HUDEP-2 (cell line): ENCODE measurements around the gene MITF.

ENCODE experiments used
- DNase-seq, 76 experiments: peaks; one replicate each; lab custom pipeline; 2025; ENCODE audit not compliant: unreplicated experiment in 76 of 76; lab: John Stamatoyannopoulos, UW

The MITF gene

GRCh38 chr3:69753179-69753775, 14.0 kb downstream of the MITF start:
- no peak for DNase-seq

- DNase-seq = no peak
Observed at GRCh38 chr3:69755795-69756194, 16.5 kb downstream of the MITF start.

GRCh38 chr3:69761896-69762767, 22.9 kb downstream of the MITF start:
- DNase-seq = peak in 1 of 76 experiments; percentile 16

- no peak for DNase-seq
Observed at GRCh38 chr3:69762768-69763229, 23.5 kb downstream of the MITF start.

- no peak for DNase-seq
Observed at GRCh38 chr3:69763458-69763857, 24.2 kb downstream of the MITF start.

- DNase-seq = no peak
Observed at GRCh38 chr3:69764121-69764741, 25.0 kb downstream of the MITF start.

- no peak for DNase-seq
Observed at GRCh38 chr3:69764861-69765260, 25.6 kb downstream of the MITF start.

GRCh38 chr3:69766638-69767037, 27.4 kb downstream of the MITF start:
- DNase-seq = no peak

GRCh38 chr3:69767571-69767970, 28.3 kb downstream of the MITF start:
- DNase-seq = no peak

- no peak for DNase-seq
Observed at GRCh38 chr3:69768438-69768837, 29.2 kb downstream of the MITF start.

GRCh38 chr3:69770219-69770618, 31.0 kb downstream of the MITF start:
- DNase-seq = no peak

GRCh38 chr3:69770976-69771634, 31.8 kb downstream of the MITF start:
- no peak for DNase-seq

GRCh38 chr3:69772152-69772867, 33.0 kb downstream of the MITF start:
- DNase-seq = no peak

- peak in 12 of 76 experiments; percentile 3 to 38 (median 12) for DNase-seq
Observed at GRCh38 chr3:69774029-69774428, 34.8 kb downstream of the MITF start.

- no peak for DNase-seq
Observed at GRCh38 chr3:69775751-69776150, 36.5 kb downstream of the MITF start.

- DNase-seq = peak in 9 of 76 experiments; percentile 2 to 37 (median 5)
Observed at GRCh38 chr3:69776289-69776688, 37.0 kb downstream of the MITF start.

GRCh38 chr3:69776920-69777581, 37.8 kb downstream of the MITF start:
- DNase-seq = no peak

GRCh38 chr3:69777582-69777967, 38.3 kb downstream of the MITF start:
- DNase-seq = no peak

- DNase-seq = no peak
Observed at GRCh38 chr3:69781593-69781992, 42.3 kb downstream of the MITF start.

- peak in 8 of 76 experiments; percentile 7 to 49 (median 22) for DNase-seq
Observed at GRCh38 chr3:69784954-69785514, 45.8 kb downstream of the MITF start.
